ENCODE results near the gene SMAD3. TPM values are rescaled to one million over a fixed set of nuclear protein-coding genes. Genes with fewer than 3 reads are reported as not detected.

Gene SMAD3
- total RNA-seq, 1 donor from 2014 or later, result 53.5 TPM

DNA sequence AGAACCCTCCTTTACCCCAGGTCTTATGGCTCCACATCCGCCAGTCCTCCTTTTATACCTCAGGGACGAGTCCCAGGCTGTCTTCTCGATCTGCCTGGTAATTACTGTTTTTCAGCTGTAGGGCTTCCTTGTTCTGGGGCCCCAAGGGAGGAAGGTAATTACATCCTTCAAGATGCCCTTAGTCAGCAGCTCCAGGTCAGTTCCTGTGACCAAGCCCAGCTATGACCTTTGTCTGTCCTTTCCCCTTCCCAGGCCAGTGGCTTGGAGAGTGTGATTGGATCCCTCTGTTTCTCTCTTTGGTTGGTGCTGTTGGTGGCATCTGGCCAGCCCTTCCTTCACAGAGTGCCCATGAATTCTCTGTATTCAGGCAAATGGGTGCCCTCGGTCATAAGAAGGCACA, 96.5 kb downstream of the SMAD3 start:
- Histone ChIP-seq H3K36me3 (peaks cover 0 to 5% of the 10 kb centered on the region in 2 donors), H3K27me3 (no peaks in the 10 kb centered on the region), H3K4me1 (peaks cover 77% of the 10 kb centered on the region), H3K4me3 (no peak overlapping the region), H3K9me3 (no peaks in the 10 kb centered on the region), H3K27ac (no peak overlapping the region)
- no peak for DNase-seq (ENCODE audit: extremely low spot score in 2 of 2)
- TF ChIP-seq POLR2AphosphoS5 (IDR thresholded peaks at IDR 0.05; ENCODE audit: insufficient read depth in 1 of 2, low read depth in 1 of 2), result no peak
- TF ChIP-seq POLR2A (IDR thresholded peaks at IDR 0.05), result no peak
- TF ChIP-seq, protein P1, sequence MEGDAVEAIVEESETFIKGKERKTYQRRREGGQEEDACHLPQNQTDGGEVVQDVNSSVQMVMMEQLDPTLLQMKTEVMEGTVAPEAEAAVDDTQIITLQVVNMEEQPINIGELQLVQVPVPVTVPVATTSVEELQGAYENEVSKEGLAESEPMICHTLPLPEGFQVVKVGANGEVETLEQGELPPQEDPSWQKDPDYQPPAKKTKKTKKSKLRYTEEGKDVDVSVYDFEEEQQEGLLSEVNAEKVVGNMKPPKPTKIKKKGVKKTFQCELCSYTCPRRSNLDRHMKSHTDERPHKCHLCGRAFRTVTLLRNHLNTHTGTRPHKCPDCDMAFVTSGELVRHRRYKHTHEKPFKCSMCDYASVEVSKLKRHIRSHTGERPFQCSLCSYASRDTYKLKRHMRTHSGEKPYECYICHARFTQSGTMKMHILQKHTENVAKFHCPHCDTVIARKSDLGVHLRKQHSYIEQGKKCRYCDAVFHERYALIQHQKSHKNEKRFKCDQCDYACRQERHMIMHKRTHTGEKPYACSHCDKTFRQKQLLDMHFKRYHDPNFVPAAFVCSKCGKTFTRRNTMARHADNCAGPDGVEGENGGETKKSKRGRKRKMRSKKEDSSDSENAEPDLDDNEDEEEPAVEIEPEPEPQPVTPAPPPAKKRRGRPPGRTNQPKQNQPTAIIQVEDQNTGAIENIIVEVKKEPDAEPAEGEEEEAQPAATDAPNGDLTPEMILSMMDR (IDR thresholded peaks at IDR 0.05), result no peak
- intact Hi-C loops (cut with DNase I), result no loop called here

DNA sequence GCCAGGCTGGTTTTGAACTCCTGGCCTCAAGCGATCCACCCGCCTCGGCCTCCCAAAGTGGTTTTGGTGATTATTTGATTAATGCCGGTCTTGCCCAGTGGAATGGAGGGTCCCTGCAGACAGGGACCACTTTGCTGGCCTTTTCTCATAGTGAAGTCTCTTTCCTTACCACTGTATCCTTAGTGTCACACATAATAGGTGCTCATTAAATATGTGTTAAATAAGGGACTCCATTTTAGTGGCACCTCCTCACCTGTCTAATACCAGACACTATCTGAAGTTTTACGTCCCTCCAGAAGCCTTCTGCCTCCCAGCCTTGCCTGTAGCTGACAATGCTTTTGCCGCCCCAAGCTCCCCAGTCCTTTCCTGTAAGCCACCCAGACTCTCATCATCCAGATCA, 97.8 kb downstream of the SMAD3 start:
- no peak for TF ChIP-seq POLR2A (IDR thresholded peaks at IDR 0.05)
- TF ChIP-seq, protein P1 (IDR thresholded peaks at IDR 0.05), result no peak
- no peak for TF ChIP-seq POLR2AphosphoS5 (IDR thresholded peaks at IDR 0.05; ENCODE audit: insufficient read depth in 1 of 2, low read depth in 1 of 2)
- Histone ChIP-seq H3K4me3 (no peak overlapping the region), H3K27ac (no peak overlapping the region), H3K4me1 (peaks cover 77% of the 10 kb centered on the region), H3K36me3 (peaks cover 0 to 6% of the 10 kb centered on the region in 2 donors), H3K9me3 (no peaks in the 10 kb centered on the region), H3K27me3 (no peaks in the 10 kb centered on the region)
- intact Hi-C loops (cut with DNase I), result no loop called here
- DNase-seq (ENCODE audit: extremely low spot score in 2 of 2), result no peak

DNA sequence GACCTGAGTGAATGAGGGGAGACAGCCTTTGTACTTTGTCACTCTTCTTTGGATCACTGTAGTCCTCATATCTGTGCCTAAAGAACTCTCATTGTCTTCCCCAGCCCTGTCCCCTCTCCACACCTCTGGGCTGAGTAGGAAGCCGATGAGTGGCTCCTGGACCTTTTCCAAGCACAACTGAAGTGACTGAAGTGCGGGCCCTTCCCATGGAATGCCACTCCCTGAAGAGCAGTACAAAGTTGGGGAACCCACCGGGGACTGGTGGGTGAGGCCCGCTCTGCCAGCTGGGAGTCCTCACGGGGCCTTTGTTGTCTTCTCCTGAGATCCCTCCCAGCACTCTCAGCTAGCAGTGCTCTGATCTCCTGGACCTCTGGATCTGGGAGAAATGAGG, 99.0 kb downstream of the SMAD3 start:
- Histone ChIP-seq H3K27me3 (no peaks in the 10 kb centered on the region), H3K9me3 (no peaks in the 10 kb centered on the region), H3K4me1 (peaks cover 75% of the 10 kb centered on the region), H3K4me3 (no peak overlapping the region), H3K27ac (no peak overlapping the region), H3K36me3 (peaks cover 0 to 10% of the 10 kb centered on the region in 2 donors)
- no peak for DNase-seq (ENCODE audit: extremely low spot score in 2 of 2)
- intact Hi-C loops (cut with DNase I), result no loop called here
- TF ChIP-seq POLR2A (IDR thresholded peaks at IDR 0.05) (no peak), POLR2AphosphoS5 (IDR thresholded peaks at IDR 0.05; ENCODE audit: insufficient read depth in 1 of 2, low read depth in 1 of 2) (no peak)
- TF ChIP-seq, protein P1 (IDR thresholded peaks at IDR 0.05), result no peak

DNA sequence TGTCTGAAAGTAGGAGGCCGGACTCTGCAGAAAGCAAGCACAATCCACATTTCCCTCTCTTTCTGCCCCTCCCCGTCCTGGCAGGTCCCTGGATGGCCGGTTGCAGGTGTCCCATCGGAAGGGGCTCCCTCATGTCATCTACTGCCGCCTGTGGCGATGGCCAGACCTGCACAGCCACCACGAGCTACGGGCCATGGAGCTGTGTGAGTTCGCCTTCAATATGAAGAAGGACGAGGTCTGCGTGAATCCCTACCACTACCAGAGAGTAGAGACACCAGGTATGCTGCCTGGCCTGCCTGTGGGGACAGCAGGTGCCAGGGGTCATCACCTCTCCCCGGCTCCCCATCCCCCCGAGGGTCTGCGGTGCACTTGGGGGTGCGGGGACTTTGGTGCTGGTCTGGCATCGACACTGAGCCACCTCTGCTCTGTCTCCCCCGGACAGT, 99.4 kb downstream of the SMAD3 start:
- H3K4me1 ChIP-seq, result peaks cover 75% of the 10 kb centered on the region
- intact Hi-C loops (cut with DNase I), result no loop called here
- no peak for DNase-seq (ENCODE audit: extremely low spot score in 2 of 2)

More for the DNA sequence above, 99.4 kb downstream of the SMAD3 start:
- Histone ChIP-seq H3K9me3 (no peaks in the 10 kb centered on the region), H3K27ac (no peak overlapping the region), H3K4me3 (no peak overlapping the region), H3K27me3 (no peaks in the 10 kb centered on the region), H3K36me3 (peaks cover 0 to 13% of the 10 kb centered on the region in 2 donors)
- TF ChIP-seq POLR2AphosphoS5 (IDR thresholded peaks at IDR 0.05; ENCODE audit: insufficient read depth in 1 of 2, low read depth in 1 of 2) (peak in 1 of 2 donors; percentile 13), POLR2A (IDR thresholded peaks at IDR 0.05) (no peak)
- TF ChIP-seq, protein P1 (IDR thresholded peaks at IDR 0.05), result no peak
